ENCODE results near the gene ABCC11. TPM values are rescaled to one million over a fixed set of nuclear protein-coding genes. Genes with fewer than 3 reads are reported as not detected.
A peak's percentile ranks its signal among the peaks of the same experiment; 100 is the strongest.

ABCC11 gene
- total and polyA plus RNA-seq, 2 of the 4 experiments (the other 2 are of a cell fraction), result 0.09 to 0.18 TPM

GRCh38 chr16:48155926-48156789, 91.2 kb downstream of the ABCC11 start, which contains the start of gene ABCC12:
ABCC12 (minus strand) TSS chr16:48155993; CDS start chr16:48146424, 9,569 bp downstream.
- no TSS peak for BruUV-seq (replicated peaks)
- H4K8ac ChIP-seq (ENCODE audit: low read depth in 2 of 2, low read length in 2 of 2), result peak within 1 kb of the TSS in 1 of 2 experiments; percentile 31; a peak in 1 of 4 replicates
- peaks cover 2% of the 10 kb centered on the region for H3K4me1 ChIP-seq (ENCODE audit: control insufficient read depth, insufficient read depth, low read length)
- H3K27ac ChIP-seq (ENCODE audit: insufficient read depth, low read length), result no peak within 1 kb of the TSS
- no peak within 1 kb of the TSS for H3K14ac ChIP-seq (replicated peaks; ENCODE audit: low read depth, low read length)
- H3K36me3 ChIP-seq (ENCODE audit: control insufficient read depth, insufficient read depth, low read length), result no peaks in the 10 kb centered on the region
- peak within 1 kb of the TSS; percentile 38; the same call in 1 of the 2 replicates for H3K4me2 ChIP-seq (ENCODE audit: low read depth, low read length)
- ChIA-PET CTCF (interaction anchor here (0.6 to 2.4 kb wide), 3 partner anchors 9 to 1014 kb away, joined by 3 to 11 read pairs (median 4); no protein-coding TSS in a partner anchor), POLR2A (ENCODE audit: unreplicated experiment) (no interaction called here)
- ATAC-seq (ENCODE audit: low read depth) (no peak), DNase-seq (no peak)
- H3K9ac ChIP-seq (ENCODE audit: low read depth, low read length), result no peak within 1 kb of the TSS
- H3K9me3 ChIP-seq (ENCODE audit: control insufficient read depth, insufficient read depth, low read length), result no peaks in the 10 kb centered on the region
- H3K4ac ChIP-seq (ENCODE audit: low read depth, low read length), result peak within 1 kb of the TSS; percentile 66
- no peak within 1 kb of the TSS for H3K23ac ChIP-seq (ENCODE audit: low read depth, low read length)
- no peak within 1 kb of the TSS for H3K18ac ChIP-seq (ENCODE audit: low read depth, low read length)
- peak within 1 kb of the TSS; percentile 80 for H2AFZ ChIP-seq (replicated peaks; ENCODE audit: low read length, poor library complexity)
- TF ChIP-seq BHLHE40 (IDR thresholded peaks at IDR 0.05; ENCODE audit: low read depth, low read length) (no peak), CTCF (conservative IDR thresholded peaks at IDR 0.05; ENCODE audit: low read depth, low read length) (no peak), SMC3 (IDR thresholded peaks at IDR 0.05; ENCODE audit: low read depth, low read length) (no peak)
- peak within 1 kb of the TSS; percentile 73 for H2AK9ac ChIP-seq (replicated peaks; ENCODE audit: low read depth, low read length, poor library complexity)
- no peak within 1 kb of the TSS for H3K4me3 ChIP-seq (ENCODE audit: insufficient read depth, low read depth, low read length)
- H3K79me1 ChIP-seq (ENCODE audit: low read depth in 1 of 2, low read length in 2 of 2), result no peaks in the 10 kb centered on the region
- peak within 1 kb of the TSS; percentile 23; the same call in 1 of the 2 replicates for H4K91ac ChIP-seq (ENCODE audit: insufficient read depth, low read depth, low read length)
- dilution Hi-C loops (cut with HindIII; ENCODE audit: low sequenced_read_pairs, unreplicated experiment), result no loop called here
- peak within 1 kb of the TSS; percentile 83 for H2BK120ac ChIP-seq (ENCODE audit: low read depth, low read length)
- WGBS, 2 experiments (ENCODE audit: extremely low coverage in 2 of 2, insufficient read length in 1 of 2), result 37% methylated on average over 8 of the region's 24 CpGs; no CpG with 5 or more reads in 1 of the 2 experiments
- peak within 1 kb of the TSS; percentile 51 for H2AK5ac ChIP-seq (ENCODE audit: low read depth, low read length)
- no peak within 1 kb of the TSS for H2BK5ac ChIP-seq (ENCODE audit: low read depth, low read length, poor library complexity, severe bottlenecking)
- in situ Hi-C loops (cut with MboI; ENCODE audit: low sequenced_read_pairs), result loop anchor here (5.0 to 25.0 kb wide), 3 partner anchors 104 to 694 kb away; partner anchors contain the start of genes ITFG1 and PHKB
- H2BK20ac ChIP-seq (ENCODE audit: low read depth, low read length), result peak within 1 kb of the TSS; percentile 91
- H4K5ac ChIP-seq (ENCODE audit: low read depth, low read length), result no peak within 1 kb of the TSS
- no peak within 1 kb of the TSS for H3K56ac ChIP-seq (ENCODE audit: extremely low read depth, insufficient read depth, low read length)
- H2BK15ac ChIP-seq (ENCODE audit: low read depth, low read length), result peak within 1 kb of the TSS; percentile 70; the same call in 2 of the 3 replicates
- H3K27me3 ChIP-seq (ENCODE audit: control insufficient read depth, insufficient read depth, low read length), result no peaks in the 10 kb centered on the region
- intact Hi-C loops (cut with micrococcal nuclease), result loop anchor here (1.0 to 10.0 kb wide), 7 partner anchors 101 to 1119 kb away; partner anchors contain the start of genes ITFG1 and PHKB
- H3K9me1 ChIP-seq (ENCODE audit: insufficient read depth, low read length), result 0 out of 2 replicates have a peak, but pooled peaks cover 5% of the 10 kb centered on the region
- no peaks in the 10 kb centered on the region for H4K20me1 ChIP-seq (ENCODE audit: insufficient read depth, low read length)

Data from IMR-90 (cell line).